GM10248 (cell line): Measurements from ENCODE around the gene C11orf68.
"Not testable (repeated sequence)": the region's sequence is repeated elsewhere in the genome, so short reads cannot be mapped to it uniquely, and the experiment has no call there.

Experiments used
- CTCF ChIA-PET: fragments of 300-600 bp; sonication (Branson Sonifier 250); formaldehyde crosslinking; extraction: SDS; loops from one replicate; lab custom pipeline; 2021; ENCODE audit warnings: antibody characterized with exemption; lab: Yijun Ruan, JAX
- POLR2A ChIA-PET: fragments of 350-650 bp; sonication (Branson Sonifier 250); formaldehyde crosslinking; extraction: SDS; loops from one replicate; lab custom pipeline; 2020; ENCODE audit warnings: antibody characterized with exemption; lab: Yijun Ruan, JAX
- DNase-seq: peaks from one replicate; pipeline ENCODE4 v3.0.0; 2012; ENCODE audit errors: extremely low spot score
- TF ChIP-seq, protein P1 (sequence below): IDR thresholded peaks from 2 replicates; pipeline ENCODE4 v1.5.1; 2012; ENCODE audit warnings: mild to moderate bottlenecking, low read depth; ENCODE audit errors: extremely low read depth, missing control alignments, control extremely low read depth

C11orf68 gene

DNA sequence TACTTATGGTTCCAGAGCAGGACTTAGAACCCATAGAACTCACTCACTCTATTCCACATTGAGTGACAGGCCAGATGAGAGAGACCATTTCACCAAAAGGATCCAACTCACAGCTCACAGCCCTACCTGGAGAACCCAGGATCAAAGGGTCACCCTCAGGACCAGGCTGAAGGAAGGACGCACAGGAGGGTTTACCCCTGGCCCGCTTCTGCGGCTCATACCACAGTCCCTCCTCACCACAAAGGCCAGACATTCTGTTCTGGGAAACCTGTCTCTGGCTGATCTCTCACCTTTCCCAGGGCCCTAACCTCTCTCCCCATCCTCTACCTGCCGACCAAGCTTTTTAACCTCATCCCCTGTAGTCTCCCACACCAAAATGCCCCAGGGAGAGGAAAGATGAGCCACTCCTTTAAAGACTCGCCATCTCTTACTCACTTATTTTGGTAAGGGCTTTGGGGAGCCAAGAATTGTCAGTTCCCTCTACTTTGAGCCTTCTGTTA, 23.3 kb downstream of the C11orf68 start:
- DNase-seq: no peak
- POLR2A ChIA-PET: interaction anchor here (0.6 to 0.7 kb wide), 2 partner anchors 715 to 922 kb away, joined by 6 to 9 read pairs; no protein-coding TSS in a partner anchor
- TF ChIP-seq, protein P1, sequence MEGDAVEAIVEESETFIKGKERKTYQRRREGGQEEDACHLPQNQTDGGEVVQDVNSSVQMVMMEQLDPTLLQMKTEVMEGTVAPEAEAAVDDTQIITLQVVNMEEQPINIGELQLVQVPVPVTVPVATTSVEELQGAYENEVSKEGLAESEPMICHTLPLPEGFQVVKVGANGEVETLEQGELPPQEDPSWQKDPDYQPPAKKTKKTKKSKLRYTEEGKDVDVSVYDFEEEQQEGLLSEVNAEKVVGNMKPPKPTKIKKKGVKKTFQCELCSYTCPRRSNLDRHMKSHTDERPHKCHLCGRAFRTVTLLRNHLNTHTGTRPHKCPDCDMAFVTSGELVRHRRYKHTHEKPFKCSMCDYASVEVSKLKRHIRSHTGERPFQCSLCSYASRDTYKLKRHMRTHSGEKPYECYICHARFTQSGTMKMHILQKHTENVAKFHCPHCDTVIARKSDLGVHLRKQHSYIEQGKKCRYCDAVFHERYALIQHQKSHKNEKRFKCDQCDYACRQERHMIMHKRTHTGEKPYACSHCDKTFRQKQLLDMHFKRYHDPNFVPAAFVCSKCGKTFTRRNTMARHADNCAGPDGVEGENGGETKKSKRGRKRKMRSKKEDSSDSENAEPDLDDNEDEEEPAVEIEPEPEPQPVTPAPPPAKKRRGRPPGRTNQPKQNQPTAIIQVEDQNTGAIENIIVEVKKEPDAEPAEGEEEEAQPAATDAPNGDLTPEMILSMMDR: no peak
- CTCF ChIA-PET: interaction anchor here (1.0 to 14.6 kb wide), 6 partner anchors 11 to 93 kb away, joined by 3 to 199 read pairs (median 3); partner anchors contain the start of genes CTSW, FIBP and MUS81

DNA sequence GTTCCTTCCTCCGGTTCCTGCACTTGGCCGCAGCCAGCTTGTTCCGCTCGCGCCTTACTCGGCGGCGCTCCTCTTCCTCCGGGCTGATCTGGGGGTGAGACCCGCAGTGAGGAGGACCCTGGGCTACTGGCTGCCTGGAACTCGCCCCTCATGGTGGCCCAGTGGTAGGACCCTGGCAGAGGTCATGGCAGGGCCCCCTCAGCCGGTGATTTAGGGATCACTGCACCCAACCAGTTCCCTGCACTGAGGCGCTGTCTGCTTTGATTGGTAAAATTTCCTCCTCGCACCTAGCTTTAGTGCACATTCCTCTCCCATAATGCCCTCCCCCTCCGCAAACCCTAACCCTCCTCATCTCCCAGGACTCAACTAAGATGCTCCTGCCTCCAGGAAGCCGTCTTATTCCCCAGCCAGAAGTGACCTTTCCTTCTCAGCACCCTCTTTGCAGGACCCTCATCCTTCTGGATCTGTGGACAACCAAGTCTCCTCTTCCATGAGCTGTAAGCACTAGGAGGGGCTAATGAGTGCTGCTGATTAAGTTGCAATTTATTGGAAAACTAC, 24.7 kb downstream of the C11orf68 start:
- TF ChIP-seq, protein P1: no peak
- ChIA-PET CTCF (interaction anchor here (1.1 to 19.3 kb wide), 5 partner anchors 9 to 94 kb away, joined by 3 to 535 read pairs (median 80); partner anchors contain the start of genes CFL1, CTSW, EFEMP2 and FIBP), POLR2A (no interaction called here)
- no peak for DNase-seq

DNA sequence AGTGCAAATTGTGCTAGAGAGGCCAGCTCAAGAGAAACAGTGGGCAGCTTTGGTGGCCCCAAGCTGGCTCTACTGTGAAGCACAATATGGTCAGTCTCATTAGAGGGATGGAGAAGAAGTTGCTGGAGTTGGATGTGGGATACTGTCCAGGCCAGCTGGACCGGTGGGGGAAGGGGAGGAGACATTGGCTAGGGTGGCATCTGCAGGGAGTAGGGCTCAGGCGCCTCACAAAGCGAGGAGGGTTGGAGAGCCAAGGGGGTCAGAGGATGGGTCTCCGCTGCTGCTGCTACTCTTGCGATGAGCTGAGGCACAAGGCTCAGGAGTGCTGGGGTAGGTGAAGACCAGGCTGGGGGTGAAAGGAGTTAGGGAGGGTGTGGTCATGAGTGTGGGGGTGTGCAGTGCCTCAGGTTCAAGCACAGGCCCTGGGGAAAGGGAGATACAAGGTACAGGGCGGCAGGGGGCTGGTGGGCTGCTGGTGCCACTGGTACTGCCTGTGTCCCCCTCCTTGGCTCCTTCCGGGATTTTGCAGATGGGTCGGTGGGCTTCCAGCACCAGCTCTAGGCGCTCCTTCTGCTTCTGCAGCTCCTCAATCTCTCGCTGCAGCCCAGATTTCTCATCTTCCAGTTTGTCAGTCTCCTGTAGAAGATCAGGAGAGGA, 26.1 kb downstream of the C11orf68 start:
- no peak for DNase-seq
- ChIA-PET POLR2A (interaction anchor here (0.8 to 1.4 kb wide), 3 partner anchors 8 to 33 kb away, joined by 3 to 7 read pairs (median 4); no protein-coding TSS in a partner anchor), CTCF (interaction anchor here (0.7 to 19.3 kb wide), 9 partner anchors 10 to 112 kb away, joined by 3 to 535 read pairs (median 4); partner anchors contain the start of genes AP5B1, C11orf68, CFL1 and CTSW)
- TF ChIP-seq, protein P1: no peak

DNA sequence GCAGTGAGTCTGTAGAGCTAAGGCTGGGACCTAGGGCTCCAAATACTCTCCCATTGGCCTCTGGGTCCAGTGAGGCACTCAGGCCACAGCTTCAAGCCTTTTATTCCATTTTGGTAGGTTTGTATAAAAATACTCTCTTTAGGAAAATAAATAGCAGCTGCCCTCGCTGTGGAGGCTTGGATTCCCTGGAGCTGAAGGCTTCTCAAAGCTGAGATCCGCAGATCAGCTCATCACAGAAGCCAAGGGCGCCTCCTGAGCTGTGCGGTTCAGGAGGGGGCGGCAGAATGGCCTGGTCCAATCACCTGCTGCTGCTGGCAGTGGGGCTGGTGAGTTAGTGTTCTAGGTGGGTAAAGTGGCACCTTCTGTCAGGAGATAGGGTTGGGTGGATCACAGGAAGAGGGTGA, 26.7 kb downstream of the C11orf68 start:
- ChIA-PET POLR2A (interaction anchor here (1.4 to 2.2 kb wide), 2 partner anchors 9 to 23 kb away, joined by 4 to 10 read pairs; partner anchors contain the start of gene FOSL1), CTCF (interaction anchor here (0.7 to 19.3 kb wide), 10 partner anchors 10 to 112 kb away, joined by 3 to 535 read pairs (median 4); partner anchors contain the start of genes AP5B1, C11orf68, CFL1 and CTSW)
- not testable (repeated sequence) for DNase-seq

DNA sequence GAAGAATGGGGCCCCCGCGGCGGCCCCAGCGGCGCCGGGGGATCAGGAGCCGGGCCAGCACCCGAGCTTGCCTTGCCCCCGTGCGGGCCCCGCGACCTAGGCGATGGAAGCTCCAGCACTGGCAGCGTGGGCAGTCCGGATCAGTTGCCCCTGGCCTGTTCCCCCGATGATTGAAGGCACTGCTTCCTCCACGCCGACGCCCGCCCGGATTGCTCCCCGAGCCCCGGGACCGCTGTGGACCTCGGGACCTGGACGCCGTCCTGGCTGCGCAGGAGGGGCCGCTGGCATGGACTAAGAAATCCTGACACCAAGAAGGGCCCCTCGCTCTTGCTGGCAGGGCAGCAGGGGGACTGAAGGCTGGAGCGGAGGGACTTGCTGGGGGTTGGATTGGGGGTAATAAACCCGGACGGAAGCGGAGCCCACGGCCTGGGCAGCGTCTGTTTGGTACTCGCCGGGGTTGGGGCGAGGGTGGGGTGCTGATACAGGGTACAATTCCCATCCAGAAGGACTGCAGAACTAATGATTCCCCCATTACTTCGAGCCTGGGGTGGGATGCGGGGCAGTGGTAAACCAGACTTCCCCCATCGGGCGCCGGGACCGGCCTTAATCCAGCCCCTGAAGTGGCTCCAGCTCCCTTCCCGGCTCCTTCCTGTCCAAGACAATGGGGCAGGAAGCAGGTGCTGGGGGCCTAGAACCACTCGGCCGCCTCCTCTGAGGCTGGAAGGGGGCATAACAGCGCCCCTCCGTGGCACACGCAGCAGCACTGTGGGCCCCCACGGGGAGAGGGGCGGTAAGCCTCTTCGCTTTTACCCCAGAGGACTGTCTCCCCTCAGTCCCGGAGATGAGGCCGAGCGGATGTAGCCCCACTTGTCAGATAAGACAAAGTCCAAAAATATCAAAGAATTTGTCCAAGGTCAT, 27.4 kb downstream of the C11orf68 start:
- CTCF ChIA-PET: interaction anchor here (0.8 to 19.3 kb wide), 22 partner anchors 9 to 302 kb away, joined by 3 to 535 read pairs (median 6); partner anchors contain the start of genes AP5B1, C11orf68, CFL1 and CTSW
- DNase-seq: no peak
- POLR2A ChIA-PET: interaction anchor here (0.9 to 2.2 kb wide), 7 partner anchors 9 to 276 kb away, joined by 3 to 25 read pairs (median 4); partner anchors contain the start of genes CFL1, FOSL1, MUS81 and PCNX3
- TF ChIP-seq, protein P1: peak; percentile 73
